Measurements from ENCODE around the gene R3HDM2. TPM values are rescaled to one million over a fixed set of nuclear protein-coding genes. Genes with fewer than 3 reads are reported as not detected.

R3HDM2 gene
- total RNA-seq, 1 experiment from 2014 or later = 45.4 TPM

GRCh38 chr12:57320639-57321038 lies 110.2 kb downstream of the R3HDM2 start:
- H3K4me2 ChIP-seq (ENCODE audit: low read length) = no peak overlapping the region
- ATAC-seq (no peak), DNase-seq (ENCODE audit: low read depth, low spot score) (no peak)
- H3K27ac ChIP-seq (ENCODE audit: low read depth, low read length) = no peak overlapping the region
- TF ChIP-seq EZH2 (IDR thresholded peaks at IDR 0.05) = no peak
- no peak for TF ChIP-seq EZH2phosphoT487 (IDR thresholded peaks at IDR 0.05; ENCODE audit: borderline replicate concordance)
- TF ChIP-seq, protein P1, sequence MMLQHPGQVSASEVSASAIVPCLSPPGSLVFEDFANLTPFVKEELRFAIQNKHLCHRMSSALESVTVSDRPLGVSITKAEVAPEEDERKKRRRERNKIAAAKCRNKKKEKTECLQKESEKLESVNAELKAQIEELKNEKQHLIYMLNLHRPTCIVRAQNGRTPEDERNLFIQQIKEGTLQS (IDR thresholded peaks at IDR 0.05) = no peak
- TF ChIP-seq FOSL1 (IDR thresholded peaks at IDR 0.05; ENCODE audit: low read depth) = no peak
- intact Hi-C loops (cut with micrococcal nuclease) = no loop called here
- no peak overlapping the region for H3K4me3 ChIP-seq (replicated peaks in 1 of 2; ENCODE audit: low read depth in 1 of 2, low read length in 2 of 2)
- no TSS peak for BruUV-seq (replicated peaks)
- no peaks in the 10 kb centered on the region for H4K20me1 ChIP-seq (ENCODE audit: insufficient read depth)
- H3K27me3 ChIP-seq (ENCODE audit: insufficient read depth, low read length) = no peaks in the 10 kb centered on the region
- H2AFZ ChIP-seq (ENCODE audit: low read depth, low read length, poor library complexity, severe bottlenecking) = no peak overlapping the region
- H3K9me3 ChIP-seq (ENCODE audit: control insufficient read depth in 1 of 2, insufficient read depth in 1 of 2, low read depth in 1 of 2, low read length in 2 of 2) = no peaks in the 10 kb centered on the region
- H3K36me3 ChIP-seq (ENCODE audit: control insufficient read depth in 1 of 2, insufficient read depth in 2 of 2, low read length in 2 of 2) = no peaks in the 10 kb centered on the region
- H3K79me2 ChIP-seq (ENCODE audit: insufficient read depth, low read length) = no peaks in the 10 kb centered on the region
- ChIA-PET POLR2A (interaction anchor here (1.4 kb wide), 1 partner anchor 91 kb away, joined by 3 read pairs; the partner anchor contains the start of gene SHMT2), RAD21 (ENCODE audit: low non-redundant PET in 1 of 2, low total read pairs in 2 of 2, uncharacterized antibody in 2 of 2, unreplicated experiment in 2 of 2) (no interaction called here), CTCF (interaction anchor here (4.2 kb wide), 1 partner anchor 13 kb away, joined by 20 read pairs; no protein-coding TSS in a partner anchor)
- no peak overlapping the region for H3K9ac ChIP-seq (ENCODE audit: low read length)
- peaks cover 0 to 8% of the 10 kb centered on the region in 2 experiments; a peak in 2 of 4 replicates for H3K4me1 ChIP-seq (ENCODE audit: control insufficient read depth in 1 of 2, insufficient read depth in 2 of 2, low read length in 2 of 2)
- no peaks in the 10 kb centered on the region for H3K9me2 ChIP-seq (ENCODE audit: insufficient read depth)

GRCh38 chr12:57319678-57320469 lies 111.0 kb downstream of the R3HDM2 start:
- Histone ChIP-seq H3K4me3 (replicated peaks in 1 of 2; ENCODE audit: low read depth in 1 of 2, low read length in 2 of 2) (no peak overlapping the region), H3K27me3 (ENCODE audit: insufficient read depth, low read length) (no peaks in the 10 kb centered on the region), H3K79me2 (ENCODE audit: insufficient read depth, low read length) (no peaks in the 10 kb centered on the region), H3K36me3 (ENCODE audit: control insufficient read depth in 1 of 2, insufficient read depth in 2 of 2, low read length in 2 of 2) (no peaks in the 10 kb centered on the region), H2AFZ (ENCODE audit: low read depth, low read length, poor library complexity, severe bottlenecking) (no peak overlapping the region), H4K20me1 (ENCODE audit: insufficient read depth) (no peaks in the 10 kb centered on the region), H3K4me2 (ENCODE audit: low read length) (peak overlapping the region; percentile 22; the same call in 1 of the 2 replicates), H3K4me1 (ENCODE audit: control insufficient read depth in 1 of 2, insufficient read depth in 2 of 2, low read length in 2 of 2) (peaks cover 0 to 8% of the 10 kb centered on the region in 2 experiments; a peak in 2 of 4 replicates), H3K9me2 (ENCODE audit: insufficient read depth) (no peaks in the 10 kb centered on the region), H3K27ac (ENCODE audit: low read depth, low read length) (no peak overlapping the region), H3K9me3 (ENCODE audit: control insufficient read depth in 1 of 2, insufficient read depth in 1 of 2, low read depth in 1 of 2, low read length in 2 of 2) (no peaks in the 10 kb centered on the region), H3K9ac (ENCODE audit: low read length) (no peak overlapping the region)
- ATAC-seq (no peak), DNase-seq (ENCODE audit: low read depth, low spot score) (no peak)
- no TSS peak for BruUV-seq (replicated peaks)
- CTCF ChIA-PET = interaction anchor here (1.5 to 4.2 kb wide), 2 partner anchors 12 to 139 kb away, joined by 3 to 20 read pairs; partner anchors contain the start of gene GLI1
- POLR2A ChIA-PET = interaction anchor here (1.4 kb wide), 1 partner anchor 91 kb away, joined by 3 read pairs; the partner anchor contains the start of gene SHMT2
- intact Hi-C loops (cut with micrococcal nuclease) = no loop called here
- RAD21 ChIA-PET (ENCODE audit: low non-redundant PET in 1 of 2, low total read pairs in 2 of 2, uncharacterized antibody in 2 of 2, unreplicated experiment in 2 of 2) = no interaction called here
- TF ChIP-seq CBX3 (IDR thresholded peaks at IDR 0.05; ENCODE audit: low read depth) (no peak), POLR2AphosphoS5 (IDR thresholded peaks at IDR 0.05; ENCODE audit: low read depth, low read length) (no peak), CEBPB (IDR thresholded peaks at IDR 0.05; ENCODE audit: low read depth) (no peak), RAD21 (IDR thresholded peaks at IDR 0.05; ENCODE audit: low read depth) (no peak), EZH2phosphoT487 (IDR thresholded peaks at IDR 0.05; ENCODE audit: borderline replicate concordance) (no peak), FOSL1 (IDR thresholded peaks at IDR 0.05; ENCODE audit: low read depth) (no peak), JUND (IDR thresholded peaks at IDR 0.05) (no peak), ZNF274 (IDR thresholded peaks at IDR 0.05; ENCODE audit: low read depth, low read length) (no peak), POLR2A (IDR thresholded peaks at IDR 0.05; ENCODE audit: borderline replicate concordance, extremely low read depth, insufficient read depth, insufficient read length) (no peak), SP1 (IDR thresholded peaks at IDR 0.05; ENCODE audit: low read depth) (no peak)
- TF ChIP-seq, protein P2, sequence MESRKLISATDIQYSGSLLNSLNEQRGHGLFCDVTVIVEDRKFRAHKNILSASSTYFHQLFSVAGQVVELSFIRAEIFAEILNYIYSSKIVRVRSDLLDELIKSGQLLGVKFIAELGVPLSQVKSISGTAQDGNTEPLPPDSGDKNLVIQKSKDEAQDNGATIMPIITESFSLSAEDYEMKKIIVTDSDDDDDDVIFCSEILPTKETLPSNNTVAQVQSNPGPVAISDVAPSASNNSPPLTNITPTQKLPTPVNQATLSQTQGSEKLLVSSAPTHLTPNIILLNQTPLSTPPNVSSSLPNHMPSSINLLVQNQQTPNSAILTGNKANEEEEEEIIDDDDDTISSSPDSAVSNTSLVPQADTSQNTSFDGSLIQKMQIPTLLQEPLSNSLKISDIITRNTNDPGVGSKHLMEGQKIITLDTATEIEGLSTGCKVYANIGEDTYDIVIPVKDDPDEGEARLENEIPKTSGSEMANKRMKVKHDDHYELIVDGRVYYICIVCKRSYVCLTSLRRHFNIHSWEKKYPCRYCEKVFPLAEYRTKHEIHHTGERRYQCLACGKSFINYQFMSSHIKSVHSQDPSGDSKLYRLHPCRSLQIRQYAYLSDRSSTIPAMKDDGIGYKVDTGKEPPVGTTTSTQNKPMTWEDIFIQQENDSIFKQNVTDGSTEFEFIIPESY (IDR thresholded peaks at IDR 0.05; ENCODE audit: extremely low read depth, insufficient replicate concordance, low read length) = no peak
- TF ChIP-seq, protein P3, sequence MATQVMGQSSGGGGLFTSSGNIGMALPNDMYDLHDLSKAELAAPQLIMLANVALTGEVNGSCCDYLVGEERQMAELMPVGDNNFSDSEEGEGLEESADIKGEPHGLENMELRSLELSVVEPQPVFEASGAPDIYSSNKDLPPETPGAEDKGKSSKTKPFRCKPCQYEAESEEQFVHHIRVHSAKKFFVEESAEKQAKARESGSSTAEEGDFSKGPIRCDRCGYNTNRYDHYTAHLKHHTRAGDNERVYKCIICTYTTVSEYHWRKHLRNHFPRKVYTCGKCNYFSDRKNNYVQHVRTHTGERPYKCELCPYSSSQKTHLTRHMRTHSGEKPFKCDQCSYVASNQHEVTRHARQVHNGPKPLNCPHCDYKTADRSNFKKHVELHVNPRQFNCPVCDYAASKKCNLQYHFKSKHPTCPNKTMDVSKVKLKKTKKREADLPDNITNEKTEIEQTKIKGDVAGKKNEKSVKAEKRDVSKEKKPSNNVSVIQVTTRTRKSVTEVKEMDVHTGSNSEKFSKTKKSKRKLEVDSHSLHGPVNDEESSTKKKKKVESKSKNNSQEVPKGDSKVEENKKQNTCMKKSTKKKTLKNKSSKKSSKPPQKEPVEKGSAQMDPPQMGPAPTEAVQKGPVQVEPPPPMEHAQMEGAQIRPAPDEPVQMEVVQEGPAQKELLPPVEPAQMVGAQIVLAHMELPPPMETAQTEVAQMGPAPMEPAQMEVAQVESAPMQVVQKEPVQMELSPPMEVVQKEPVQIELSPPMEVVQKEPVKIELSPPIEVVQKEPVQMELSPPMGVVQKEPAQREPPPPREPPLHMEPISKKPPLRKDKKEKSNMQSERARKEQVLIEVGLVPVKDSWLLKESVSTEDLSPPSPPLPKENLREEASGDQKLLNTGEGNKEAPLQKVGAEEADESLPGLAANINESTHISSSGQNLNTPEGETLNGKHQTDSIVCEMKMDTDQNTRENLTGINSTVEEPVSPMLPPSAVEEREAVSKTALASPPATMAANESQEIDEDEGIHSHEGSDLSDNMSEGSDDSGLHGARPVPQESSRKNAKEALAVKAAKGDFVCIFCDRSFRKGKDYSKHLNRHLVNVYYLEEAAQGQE (IDR thresholded peaks at IDR 0.05; ENCODE audit: low read depth) = no peak

Measured in HCT116 (cell line).